ENCODE results near the gene MRPL4. TPM values are rescaled to one million over a fixed set of nuclear protein-coding genes. Genes with fewer than 3 reads are reported as not detected.

MRPL4 gene
- total RNA-seq, 4 donors from 2014 or later: 45.8 to 86.0 (median 51.9) TPM

DNA sequence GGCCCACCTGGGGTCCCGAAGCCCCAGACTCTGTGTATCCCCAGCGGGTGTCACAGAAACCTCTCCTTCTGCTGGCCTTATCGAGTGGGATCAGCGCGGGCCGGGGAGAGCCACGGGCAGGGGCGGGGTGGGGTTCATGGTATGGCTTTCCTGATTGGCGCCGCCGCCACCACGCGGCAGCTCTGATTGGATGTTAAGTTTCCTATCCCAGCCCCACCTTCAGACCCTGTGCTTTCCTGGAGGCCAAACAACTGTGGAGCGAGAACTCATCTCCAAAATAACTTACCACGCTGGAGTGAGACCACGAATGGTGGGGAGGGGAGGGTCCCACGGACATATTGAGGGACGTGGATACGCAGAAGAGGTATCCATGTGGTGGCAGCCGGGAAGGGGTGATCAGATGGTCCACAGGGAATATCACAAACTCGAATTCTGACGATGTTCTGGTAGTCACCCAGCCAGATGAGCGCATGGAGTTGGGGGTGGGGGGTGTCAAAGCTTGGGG lies 36.7 kb downstream of the MRPL4 start:
- H3K9me3 ChIP-seq: no peaks in the 10 kb centered on the region
- peaks cover 94% of the 10 kb centered on the region for H3K27me3 ChIP-seq
- TF ChIP-seq, protein P1, sequence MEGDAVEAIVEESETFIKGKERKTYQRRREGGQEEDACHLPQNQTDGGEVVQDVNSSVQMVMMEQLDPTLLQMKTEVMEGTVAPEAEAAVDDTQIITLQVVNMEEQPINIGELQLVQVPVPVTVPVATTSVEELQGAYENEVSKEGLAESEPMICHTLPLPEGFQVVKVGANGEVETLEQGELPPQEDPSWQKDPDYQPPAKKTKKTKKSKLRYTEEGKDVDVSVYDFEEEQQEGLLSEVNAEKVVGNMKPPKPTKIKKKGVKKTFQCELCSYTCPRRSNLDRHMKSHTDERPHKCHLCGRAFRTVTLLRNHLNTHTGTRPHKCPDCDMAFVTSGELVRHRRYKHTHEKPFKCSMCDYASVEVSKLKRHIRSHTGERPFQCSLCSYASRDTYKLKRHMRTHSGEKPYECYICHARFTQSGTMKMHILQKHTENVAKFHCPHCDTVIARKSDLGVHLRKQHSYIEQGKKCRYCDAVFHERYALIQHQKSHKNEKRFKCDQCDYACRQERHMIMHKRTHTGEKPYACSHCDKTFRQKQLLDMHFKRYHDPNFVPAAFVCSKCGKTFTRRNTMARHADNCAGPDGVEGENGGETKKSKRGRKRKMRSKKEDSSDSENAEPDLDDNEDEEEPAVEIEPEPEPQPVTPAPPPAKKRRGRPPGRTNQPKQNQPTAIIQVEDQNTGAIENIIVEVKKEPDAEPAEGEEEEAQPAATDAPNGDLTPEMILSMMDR (IDR thresholded peaks at IDR 0.05): no peak
- no peak for TF ChIP-seq POLR2AphosphoS5 (IDR thresholded peaks at IDR 0.05)
- TF ChIP-seq POLR2A (IDR thresholded peaks at IDR 0.05): no peak
- TF ChIP-seq EP300 (IDR thresholded peaks at IDR 0.05): no peak
- no peak for ATAC-seq
- H3K4me3 ChIP-seq: peak overlapping the region in 1 of 2 donors; percentile 46
- peaks cover 0 to 19% of the 10 kb centered on the region in 2 donors for H3K36me3 ChIP-seq
- 0 to 4% methylated on average over 12 to 21 of the region's 23 CpGs for WGBS, 2 donors (ENCODE audit: low coverage in 1 of 2)
- H3K27ac ChIP-seq: no peak overlapping the region
- peaks cover 0 to 71% (median 42%) of the 10 kb centered on the region in 3 donors for H3K4me1 ChIP-seq

DNA sequence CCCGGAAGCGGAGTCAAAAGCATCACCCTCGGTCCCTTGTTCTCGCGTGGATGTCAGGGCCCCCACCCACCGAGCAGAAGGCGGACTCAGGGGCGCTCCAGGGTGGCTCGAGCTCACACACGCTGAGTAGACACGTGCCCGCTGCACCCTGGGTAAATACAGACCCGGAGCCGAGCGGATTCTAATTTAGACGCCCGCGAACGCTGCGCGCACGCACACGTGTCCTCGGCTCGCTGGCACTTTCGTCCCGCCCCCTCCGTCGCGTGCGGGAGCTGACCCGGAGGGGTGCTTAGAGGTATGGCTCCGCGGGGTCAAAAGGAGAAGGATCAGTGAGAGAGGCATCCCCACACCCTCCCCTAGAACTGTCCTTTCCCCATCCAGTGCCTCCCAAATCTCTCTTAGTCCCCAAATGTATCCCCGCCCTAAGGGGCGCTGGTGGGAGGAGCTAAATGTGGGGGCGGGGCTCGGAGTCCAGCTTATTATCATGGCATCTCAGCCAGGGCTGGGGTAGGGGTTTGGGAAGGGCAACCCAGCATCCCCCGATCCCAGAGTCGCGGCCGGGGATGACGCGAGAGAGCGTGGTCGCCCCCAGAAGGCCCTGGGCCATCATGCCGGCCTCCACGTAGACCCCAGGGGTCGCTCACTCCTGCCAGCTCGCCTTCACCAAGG lies 37.3 kb downstream of the MRPL4 start:
- H3K27ac ChIP-seq: no peak overlapping the region
- H3K4me3 ChIP-seq: peak overlapping the region in 1 of 2 donors; percentile 46
- no peak for ATAC-seq
- H3K4me1 ChIP-seq: peaks cover 0 to 76% (median 42%) of the 10 kb centered on the region in 3 donors
- 3% methylated on average over 29 of the region's 50 CpGs; no CpG with 5 or more reads in 1 of the 2 donors for WGBS, 2 donors (ENCODE audit: low coverage in 1 of 2)
- H3K27me3 ChIP-seq: peaks cover 94% of the 10 kb centered on the region
- peaks cover 0 to 13% of the 10 kb centered on the region in 2 donors for H3K36me3 ChIP-seq
- H3K9me3 ChIP-seq: no peaks in the 10 kb centered on the region
- TF ChIP-seq POLR2A (IDR thresholded peaks at IDR 0.05) (no peak), EP300 (IDR thresholded peaks at IDR 0.05) (no peak), POLR2AphosphoS5 (IDR thresholded peaks at IDR 0.05) (no peak)
- TF ChIP-seq, protein P1 (IDR thresholded peaks at IDR 0.05): no peak

DNA sequence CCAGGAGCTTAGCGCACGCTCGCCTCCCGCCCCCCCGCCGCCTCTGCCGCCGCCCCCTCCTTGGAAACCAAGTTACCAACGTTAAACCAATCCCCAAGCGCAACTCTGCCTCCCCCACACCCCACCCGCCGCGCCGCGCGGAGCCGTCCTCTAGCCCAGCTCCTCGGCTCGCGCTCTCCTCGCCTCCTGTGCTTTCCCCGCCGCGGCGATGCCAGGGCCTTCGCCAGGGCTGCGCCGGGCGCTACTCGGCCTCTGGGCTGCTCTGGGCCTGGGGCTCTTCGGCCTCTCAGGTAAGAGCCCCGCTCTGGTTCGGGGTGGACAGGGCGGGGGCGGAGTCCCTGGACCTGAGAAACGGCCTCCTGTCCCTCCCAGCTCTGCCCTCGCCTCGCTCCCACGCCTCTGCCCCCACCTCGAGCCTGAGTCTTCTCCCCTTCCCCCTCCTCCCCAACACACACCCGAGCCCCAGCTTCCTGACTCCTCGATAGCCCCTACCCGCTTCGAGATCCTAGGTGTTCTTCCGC lies 37.9 kb downstream of the MRPL4 start, which contains the start of gene ICAM5:
Gene ICAM5, plus strand, starts transcription at position 117 of the 521 bp plus-strand sequence. Its CDS starts 92 bp downstream, at position 209.
- Histone ChIP-seq H3K4me3 (peak within 1 kb of the TSS in 1 of 2 donors; percentile 46), H3K36me3 (peaks cover 0 to 7% of the 10 kb centered on the region in 2 donors), H3K27me3 (peaks cover 94% of the 10 kb centered on the region), H3K9me3 (no peaks in the 10 kb centered on the region), H3K27ac (no peak within 1 kb of the TSS), H3K4me1 (peaks cover 0 to 82% (median 42%) of the 10 kb centered on the region in 3 donors)
- ATAC-seq: no peak
- TF ChIP-seq, protein P1 (IDR thresholded peaks at IDR 0.05): no peak
- TF ChIP-seq POLR2A (IDR thresholded peaks at IDR 0.05) (no peak), EP300 (IDR thresholded peaks at IDR 0.05) (no peak), POLR2AphosphoS5 (IDR thresholded peaks at IDR 0.05) (no peak)
- 4% methylated on average over 9 of the region's 45 CpGs; no CpG with 5 or more reads in 1 of the 2 donors for WGBS, 2 donors (ENCODE audit: low coverage in 1 of 2)

DNA sequence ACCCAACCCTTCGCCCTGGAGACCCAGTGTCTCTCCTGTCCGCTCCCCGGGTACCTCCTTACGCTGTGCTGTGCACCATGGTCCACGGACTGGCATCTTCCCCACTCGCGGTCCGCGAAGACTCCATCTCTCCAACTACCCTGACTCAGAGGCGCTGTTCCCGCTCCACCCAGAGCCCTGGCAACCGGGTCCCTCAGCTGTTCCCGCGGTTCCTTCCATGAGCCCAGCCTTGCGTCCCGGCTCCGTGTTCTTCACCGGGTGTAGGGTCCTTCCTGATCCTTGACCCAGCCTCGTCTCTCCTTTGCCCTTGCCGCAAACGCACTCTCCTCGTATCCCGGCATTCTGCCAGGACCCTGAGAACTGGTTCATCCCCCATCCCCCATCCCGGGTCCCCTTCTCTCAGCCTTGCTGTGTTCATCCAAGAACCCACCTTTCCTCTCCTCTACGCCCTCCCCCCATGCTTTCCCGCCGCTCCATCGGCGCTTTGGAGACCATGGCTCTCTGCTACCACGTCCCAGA lies 38.4 kb downstream of the MRPL4 start:
- no peaks in the 10 kb centered on the region for H3K9me3 ChIP-seq
- H3K27ac ChIP-seq: no peak overlapping the region
- H3K4me1 ChIP-seq: peaks cover 0 to 88% (median 47%) of the 10 kb centered on the region in 3 donors
- peaks cover 0 to 2% of the 10 kb centered on the region in 2 donors for H3K36me3 ChIP-seq
- ATAC-seq: no peak
- WGBS, 2 donors (ENCODE audit: low coverage in 1 of 2): 0 to 2% methylated on average over 20 to 27 of the region's 30 CpGs
- peaks cover 94% of the 10 kb centered on the region for H3K27me3 ChIP-seq
- peak overlapping the region in 1 of 2 donors; percentile 46 for H3K4me3 ChIP-seq
- no peak for TF ChIP-seq POLR2AphosphoS5 (IDR thresholded peaks at IDR 0.05)
- TF ChIP-seq POLR2A (IDR thresholded peaks at IDR 0.05): no peak
- TF ChIP-seq, protein P1 (IDR thresholded peaks at IDR 0.05): no peak
- TF ChIP-seq EP300 (IDR thresholded peaks at IDR 0.05): no peak
